ENCODE data around the gene POP4. TPM values are rescaled to one million over a fixed set of nuclear protein-coding genes. Genes with fewer than 3 reads are reported as not detected.

POP4 gene
- total RNA-seq, 1 donor from 2014 or later: 58.8 TPM

- ATAC-seq (peak; percentile 42), DNase-seq (peak; percentile 26)
- Histone ChIP-seq H3K4me3 (no peak overlapping the region), H3K27me3 (no peaks in the 10 kb centered on the region), H3K27ac (no peak overlapping the region), H3K36me3 (no peaks in the 10 kb centered on the region), H3K9me3 (no peaks in the 10 kb centered on the region), H3K4me1 (peaks cover 12% of the 10 kb centered on the region)
- intact Hi-C loops (cut with DNase I): no loop called here
- TF ChIP-seq CTCF (IDR thresholded peaks at IDR 0.05): no peak
Observed at GRCh38 chr19:29645911-29646310, 39.8 kb downstream of the POP4 start.

GRCh38 chr19:29650772-29651387, 44.8 kb downstream of the POP4 start:
- no peak overlapping the region for H3K4me3 ChIP-seq
- H3K9me3 ChIP-seq: no peaks in the 10 kb centered on the region
- no peak for ATAC-seq
- no peak overlapping the region for H3K27ac ChIP-seq
- H3K27me3 ChIP-seq: no peaks in the 10 kb centered on the region
- H3K4me1 ChIP-seq: peaks cover 5% of the 10 kb centered on the region
- TF ChIP-seq CTCF (IDR thresholded peaks at IDR 0.05): no peak
- DNase-seq: no peak
- H3K36me3 ChIP-seq: no peaks in the 10 kb centered on the region
- intact Hi-C loops (cut with DNase I): no loop called here

GRCh38 chr19:29651622-29652394, 45.7 kb downstream of the POP4 start:
- no peak for TF ChIP-seq CTCF (IDR thresholded peaks at IDR 0.05)
- intact Hi-C loops (cut with DNase I): no loop called here
- DNase-seq (no peak), ATAC-seq (no peak)
- H3K27me3 ChIP-seq: no peaks in the 10 kb centered on the region
- H3K27ac ChIP-seq: no peak overlapping the region
- no peak overlapping the region for H3K4me3 ChIP-seq
- H3K9me3 ChIP-seq: no peaks in the 10 kb centered on the region
- no peaks in the 10 kb centered on the region for H3K4me1 ChIP-seq
- H3K36me3 ChIP-seq: no peaks in the 10 kb centered on the region

- Histone ChIP-seq H3K9me3 (no peaks in the 10 kb centered on the region), H3K27me3 (no peaks in the 10 kb centered on the region), H3K4me3 (no peak overlapping the region), H3K36me3 (no peaks in the 10 kb centered on the region), H3K27ac (no peak overlapping the region), H3K4me1 (no peaks in the 10 kb centered on the region)
- DNase-seq (no peak), ATAC-seq (no peak)
- TF ChIP-seq CTCF (IDR thresholded peaks at IDR 0.05): no peak
- intact Hi-C loops (cut with DNase I): no loop called here
Observed at GRCh38 chr19:29653398-29653797, 47.3 kb downstream of the POP4 start.

GRCh38 chr19:29655648-29656335, 49.7 kb downstream of the POP4 start:
- H3K36me3 ChIP-seq: no peaks in the 10 kb centered on the region
- no peak overlapping the region for H3K4me3 ChIP-seq
- ATAC-seq: no peak
- intact Hi-C loops (cut with DNase I): no loop called here
- TF ChIP-seq CTCF (IDR thresholded peaks at IDR 0.05): no peak
- H3K27me3 ChIP-seq: no peaks in the 10 kb centered on the region
- H3K4me1 ChIP-seq: no peaks in the 10 kb centered on the region
- no peak overlapping the region for H3K27ac ChIP-seq
- H3K9me3 ChIP-seq: no peaks in the 10 kb centered on the region
- DNase-seq: peak; percentile 29
